Transverse colon (tissue), 4 donors: ENCODE data around the gene POLD1.

Experiments used
- CTCF ChIP-seq, 5 experiments: fragments of 200-600 bp in 3 of 5; fragments of 450-650 bp in 2 of 5; sonication (generic) in 3 of 5; IDR thresholded peaks; 1 replicate in 2 of 5; 2 replicates in 3 of 5; pipeline ENCODE4 v1.5.1; 2016 to 2017; ENCODE audit warnings: antibody characterized with exemption in 5 of 5, inconsistent platforms in 3 of 5, mild to moderate bottlenecking in 2 of 5, moderate library complexity in 1 of 5
- POLR2A ChIP-seq: fragments of 450-650 bp; IDR thresholded peaks from one replicate; pipeline ENCODE4 v1.6.1; 2016; ENCODE audit warnings: antibody characterized with exemption, mild to moderate bottlenecking, moderate library complexity
- POLR2AphosphoS5 ChIP-seq, 3 donors: sonication (generic); formaldehyde crosslinking; IDR thresholded peaks; one replicate each; pipeline ENCODE4 v1.6.1; 2016; ENCODE audit warnings: antibody characterized with exemption in 3 of 3

- TF ChIP-seq CTCF (IDR thresholded peaks at IDR 0.05) (no peak), POLR2A (no peak), POLR2AphosphoS5 (IDR thresholded peaks at IDR 0.05) (no peak)
Observed at GRCh38 chr19:50341091-50341564, 43.0 kb upstream of the POLD1 start.
